H1 (cell line): Measurements from ENCODE around the gene GYS2. TPM values are rescaled to one million over a fixed set of nuclear protein-coding genes. Genes with fewer than 3 reads are reported as not detected.

Experiments
- MAX ChIP-seq: IDR thresholded peaks from 2 replicates; pipeline ENCODE4 v1.6.1; 2012; ENCODE audit warnings: inconsistent platforms
- RAD21 ChIP-seq, 2 experiments: IDR thresholded peaks in 1 of 2; conservative IDR thresholded peaks in 1 of 2; 2 replicates each; pipeline ENCODE4 v1.6.1; 2011; ENCODE audit warnings: low read depth in 2 of 2, low read length in 2 of 2, improper control_type of control experiment in 1 of 2, inconsistent platforms in 1 of 2, mild to moderate bottlenecking in 1 of 2, moderate library complexity in 1 of 2
- SAP30 ChIP-seq: fragments of 300-600 bp; sonication (generic); IDR thresholded peaks from 2 replicates; pipeline ENCODE4 v1.7.1; 2012; ENCODE audit warnings: low read length, moderate library complexity, mild to moderate bottlenecking, inconsistent platforms; ENCODE audit not compliant: insufficient read depth, insufficient replicate concordance
- TEAD4 ChIP-seq: IDR thresholded peaks from 2 replicates; pipeline ENCODE4 v1.6.1; 2012; ENCODE audit warnings: low read depth, low read length, inconsistent platforms, mixed read lengths
- USF2 ChIP-seq: IDR thresholded peaks from 2 replicates; pipeline ENCODE4 v1.6.1; 2011; ENCODE audit warnings: low read length, improper control_type of control experiment
- ZNF274 ChIP-seq: IDR thresholded peaks from 2 replicates; pipeline ENCODE4 v1.7.0; 2012; ENCODE audit warnings: low read length, borderline replicate concordance; ENCODE audit errors: extremely low read depth
- polyA plus RNA-seq, 7 experiments: library from polyadenylated mRNA; depleted of rRNA in 3 of 7; stranded (reverse) in 5 of 7; unstranded in 2 of 7; fragments of >200 nt in 5 of 7; fragments of 200-250 nt in 2 of 7; gene quantifications; 1 replicate in 5 of 7; 2 replicates in 1 of 7; 4 replicates in 1 of 7; pipeline versions ENCODE4 v1.2.1 to v1.2.3, GENCODE V29; 2011 to 2013; ENCODE audit warnings: missing spikeins in 2 of 7, mixed read lengths in 2 of 7
- total RNA-seq: library from RNA; stranded (reverse); fragmentation: NEBNext Ultra II Directional; extraction: Animal tissue kit (Norgen Biotek cat#: 25700); gene quantifications from 2 replicates; pipeline ENCODE4 v1.2.1, GENCODE V29; 2021

The GYS2 gene
- total and polyA plus RNA-seq, 2 of the 8 experiments (the other 6 are each of a cell fraction or from before 2014, with no cell fraction given) = not detected

- TF ChIP-seq USF2 (no peak), RAD21 (IDR thresholded peaks at IDR 0.05 in 1 of 2, conservative IDR thresholded peaks at IDR 0.05 in 1 of 2; ENCODE audit: low read depth in 2 of 2, low read length in 2 of 2) (no peak), TEAD4 (no peak), SAP30 (no peak), MAX (no peak), ZNF274 (no peak)
Observed at GRCh38 chr12:21638054-21638891, 33.6 kb upstream of the GYS2 start (continued).
